K562 (cell line): ENCODE data around the gene INTS4. TPM values are rescaled to one million over a fixed set of nuclear protein-coding genes. Genes with fewer than 3 reads are reported as not detected.

Experiments used
- EHMT2 ChIP-seq: fragments of 450-650 bp; IDR thresholded peaks from 2 replicates; pipeline ENCODE4 v1.6.1; 2018; ENCODE audit warnings: antibody characterized with exemption
- HDAC6 ChIP-seq: IDR thresholded peaks from 2 replicates; pipeline ENCODE4 v1.6.1; 2012; ENCODE audit warnings: low read depth, mild to moderate bottlenecking, control low read depth, inconsistent platforms, low read length, moderate library complexity
- KDM4B ChIP-seq, 2 experiments: fragments of 450-650 bp in 1 of 2; sonication (generic) in 1 of 2; IDR thresholded peaks; 2 replicates each; pipeline ENCODE4 v1.6.1; 2016 to 2017; ENCODE audit warnings: borderline replicate concordance in 2 of 2, antibody characterized with exemption in 1 of 2, low read depth in 1 of 2, mild to moderate bottlenecking in 1 of 2
- NUFIP1 ChIP-seq: fragments of 450-650 bp; IDR thresholded peaks from 2 replicates; pipeline ENCODE4 v1.6.1; 2018; ENCODE audit not compliant: partially characterized antibody
- PTTG1 ChIP-seq: fragments of 450-650 bp; IDR thresholded peaks from 2 replicates; pipeline ENCODE4 v1.6.1; 2016; ENCODE audit warnings: low read depth, mild to moderate bottlenecking, missing genetic modification characterization, missing compliant biosample characterization
- TAF15 ChIP-seq: fragments of 200-400 bp; formaldehyde crosslinking; IDR thresholded peaks from 2 replicates; pipeline ENCODE4 v1.6.1; 2017; ENCODE audit warnings: mild to moderate bottlenecking, low read depth, low read length, moderate library complexity
- ZNF175 ChIP-seq: fragments of 200-800 bp; sonication (Bioruptor generic); IDR thresholded peaks from 2 replicates; pipeline ENCODE4 v1.6.1; 2016; ENCODE audit warnings: low read depth, mild to moderate bottlenecking, missing genetic modification characterization, missing compliant biosample characterization
- ZNF644 ChIP-seq: fragments of 200-800 bp; sonication (Bioruptor generic); IDR thresholded peaks from 2 replicates; pipeline ENCODE4 v1.6.1; 2016; ENCODE audit warnings: low read depth, missing genetic modification characterization, missing compliant biosample characterization
- ZNF75A ChIP-seq: fragments of 450-650 bp; formaldehyde crosslinking; IDR thresholded peaks from 2 replicates; pipeline ENCODE4 v1.4.0; 2020; ENCODE audit warnings: mild to moderate bottlenecking
- polyA plus RNA-seq, 8 experiments: library from polyadenylated mRNA; depleted of rRNA in 4 of 8; stranded (reverse) in 5 of 8; unstranded in 3 of 8; fragments of >200 nt; fragmentation: Nextera tagmentation in 2 of 8; fragmentation: Illumina TruSeq in 1 of 8; extraction: Ambion mirVana in 2 of 8; extraction: Trizol in 1 of 8; gene quantifications; 2 replicates each; pipeline versions ENCODE4 v1.2.1 to v1.2.3, GENCODE V29; 2011 to 2014; ENCODE audit warnings: inconsistent platforms in 1 of 8, missing spikeins in 1 of 8
- total RNA-seq, 7 experiments: library from RNA; depleted of rRNA in 6 of 7; stranded (reverse); fragments of >200 nt in 6 of 7; fragmentation: Illumina TruSeq in 2 of 7; extraction: Trizol in 2 of 7; gene quantifications; 2 replicates each; pipeline versions ENCODE4 v1.2.1 to v1.2.3, GENCODE V29; 2011 to 2021; ENCODE audit warnings: low replicate concordance in 1 of 7
- TF ChIP-seq, protein P1 (sequence below), 2 experiments: IDR thresholded peaks in 1 of 2; conservative IDR thresholded peaks in 1 of 2; 2 replicates each; pipeline ENCODE4 v1.6.1; 2016; ENCODE audit warnings: low read depth in 2 of 2, mild to moderate bottlenecking in 1 of 2, missing compliant biosample characterization in 1 of 2, missing genetic modification characterization in 1 of 2, moderate library complexity in 1 of 2
- TF ChIP-seq, protein P2 (sequence below): fragments of 450-650 bp; IDR thresholded peaks from 2 replicates; pipeline ENCODE4 v1.6.1; 2016; ENCODE audit warnings: low read depth
- TF ChIP-seq, protein P3 (sequence below): fragments of 450-650 bp; conservative IDR thresholded peaks from 2 replicates; pipeline ENCODE4 v1.6.1; 2016; ENCODE audit warnings: missing genetic modification characterization, low read depth, mild to moderate bottlenecking, missing compliant biosample characterization, moderate library complexity

Gene INTS4
- total and polyA plus RNA-seq, 9 of the 15 experiments (the other 6 are each of a cell fraction or from before 2014, with no cell fraction given): 28.4 to 53.4 (median 44.5) TPM

DNA sequence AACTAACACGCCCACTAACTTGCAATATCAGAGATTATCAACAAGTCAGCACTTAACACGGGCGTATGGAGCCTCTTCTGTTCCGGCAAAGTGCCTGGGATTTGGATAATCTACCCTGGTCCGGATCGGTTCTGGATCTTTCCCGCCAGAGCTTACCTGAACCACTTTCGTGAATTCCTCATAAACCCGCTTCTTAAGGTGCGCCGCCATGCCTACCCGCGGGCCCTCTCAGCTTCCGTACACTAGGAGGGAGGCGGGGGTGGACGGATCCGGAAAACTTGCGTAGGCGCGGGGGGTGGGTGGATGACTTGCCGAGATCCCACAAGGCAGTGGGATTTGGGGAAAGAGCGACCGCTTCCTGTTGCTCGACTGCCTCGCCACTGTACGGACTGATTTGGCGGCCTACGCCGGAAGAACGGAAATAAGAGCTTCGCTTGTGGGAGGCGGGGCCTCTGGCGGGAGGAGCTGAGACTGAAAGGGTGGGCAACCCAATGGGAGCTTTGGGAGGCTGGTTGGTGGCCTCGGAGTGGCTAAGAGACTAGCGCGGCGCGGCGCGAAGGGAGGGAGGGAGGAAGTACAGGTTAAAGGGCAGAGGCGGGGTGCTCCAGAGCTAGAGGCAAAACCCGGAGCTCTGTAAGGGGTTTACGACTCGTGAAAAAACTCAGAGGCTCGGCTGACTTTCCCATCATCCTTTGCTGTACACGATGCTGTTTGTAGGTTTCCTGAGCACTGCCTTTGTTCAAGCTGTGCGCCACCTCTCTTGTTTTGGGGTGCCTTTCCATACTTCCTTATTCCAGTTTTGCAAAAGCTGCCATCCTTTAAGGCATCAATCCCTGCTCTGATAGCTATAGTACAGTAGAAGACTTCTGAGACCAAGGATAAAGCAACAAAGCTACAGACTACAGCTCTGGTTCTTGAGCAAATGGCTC is at the start of gene INTS4 (continued):
- TF ChIP-seq, protein P1, sequence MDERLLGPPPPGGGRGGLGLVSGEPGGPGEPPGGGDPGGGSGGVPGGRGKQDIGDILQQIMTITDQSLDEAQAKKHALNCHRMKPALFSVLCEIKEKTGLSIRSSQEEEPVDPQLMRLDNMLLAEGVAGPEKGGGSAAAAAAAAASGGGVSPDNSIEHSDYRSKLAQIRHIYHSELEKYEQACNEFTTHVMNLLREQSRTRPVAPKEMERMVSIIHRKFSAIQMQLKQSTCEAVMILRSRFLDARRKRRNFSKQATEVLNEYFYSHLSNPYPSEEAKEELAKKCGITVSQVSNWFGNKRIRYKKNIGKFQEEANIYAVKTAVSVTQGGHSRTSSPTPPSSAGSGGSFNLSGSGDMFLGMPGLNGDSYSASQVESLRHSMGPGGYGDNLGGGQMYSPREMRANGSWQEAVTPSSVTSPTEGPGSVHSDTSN (CRISPR knock-in tag; IDR thresholded peaks at IDR 0.05; ENCODE audit: low read depth): peak; percentile 55; the same call in 1 of the 2 replicates
- TF ChIP-seq, protein P1 (tag; conservative IDR thresholded peaks at IDR 0.05; ENCODE audit: low read depth): peak; percentile 97
- TF ChIP-seq, protein P2, sequence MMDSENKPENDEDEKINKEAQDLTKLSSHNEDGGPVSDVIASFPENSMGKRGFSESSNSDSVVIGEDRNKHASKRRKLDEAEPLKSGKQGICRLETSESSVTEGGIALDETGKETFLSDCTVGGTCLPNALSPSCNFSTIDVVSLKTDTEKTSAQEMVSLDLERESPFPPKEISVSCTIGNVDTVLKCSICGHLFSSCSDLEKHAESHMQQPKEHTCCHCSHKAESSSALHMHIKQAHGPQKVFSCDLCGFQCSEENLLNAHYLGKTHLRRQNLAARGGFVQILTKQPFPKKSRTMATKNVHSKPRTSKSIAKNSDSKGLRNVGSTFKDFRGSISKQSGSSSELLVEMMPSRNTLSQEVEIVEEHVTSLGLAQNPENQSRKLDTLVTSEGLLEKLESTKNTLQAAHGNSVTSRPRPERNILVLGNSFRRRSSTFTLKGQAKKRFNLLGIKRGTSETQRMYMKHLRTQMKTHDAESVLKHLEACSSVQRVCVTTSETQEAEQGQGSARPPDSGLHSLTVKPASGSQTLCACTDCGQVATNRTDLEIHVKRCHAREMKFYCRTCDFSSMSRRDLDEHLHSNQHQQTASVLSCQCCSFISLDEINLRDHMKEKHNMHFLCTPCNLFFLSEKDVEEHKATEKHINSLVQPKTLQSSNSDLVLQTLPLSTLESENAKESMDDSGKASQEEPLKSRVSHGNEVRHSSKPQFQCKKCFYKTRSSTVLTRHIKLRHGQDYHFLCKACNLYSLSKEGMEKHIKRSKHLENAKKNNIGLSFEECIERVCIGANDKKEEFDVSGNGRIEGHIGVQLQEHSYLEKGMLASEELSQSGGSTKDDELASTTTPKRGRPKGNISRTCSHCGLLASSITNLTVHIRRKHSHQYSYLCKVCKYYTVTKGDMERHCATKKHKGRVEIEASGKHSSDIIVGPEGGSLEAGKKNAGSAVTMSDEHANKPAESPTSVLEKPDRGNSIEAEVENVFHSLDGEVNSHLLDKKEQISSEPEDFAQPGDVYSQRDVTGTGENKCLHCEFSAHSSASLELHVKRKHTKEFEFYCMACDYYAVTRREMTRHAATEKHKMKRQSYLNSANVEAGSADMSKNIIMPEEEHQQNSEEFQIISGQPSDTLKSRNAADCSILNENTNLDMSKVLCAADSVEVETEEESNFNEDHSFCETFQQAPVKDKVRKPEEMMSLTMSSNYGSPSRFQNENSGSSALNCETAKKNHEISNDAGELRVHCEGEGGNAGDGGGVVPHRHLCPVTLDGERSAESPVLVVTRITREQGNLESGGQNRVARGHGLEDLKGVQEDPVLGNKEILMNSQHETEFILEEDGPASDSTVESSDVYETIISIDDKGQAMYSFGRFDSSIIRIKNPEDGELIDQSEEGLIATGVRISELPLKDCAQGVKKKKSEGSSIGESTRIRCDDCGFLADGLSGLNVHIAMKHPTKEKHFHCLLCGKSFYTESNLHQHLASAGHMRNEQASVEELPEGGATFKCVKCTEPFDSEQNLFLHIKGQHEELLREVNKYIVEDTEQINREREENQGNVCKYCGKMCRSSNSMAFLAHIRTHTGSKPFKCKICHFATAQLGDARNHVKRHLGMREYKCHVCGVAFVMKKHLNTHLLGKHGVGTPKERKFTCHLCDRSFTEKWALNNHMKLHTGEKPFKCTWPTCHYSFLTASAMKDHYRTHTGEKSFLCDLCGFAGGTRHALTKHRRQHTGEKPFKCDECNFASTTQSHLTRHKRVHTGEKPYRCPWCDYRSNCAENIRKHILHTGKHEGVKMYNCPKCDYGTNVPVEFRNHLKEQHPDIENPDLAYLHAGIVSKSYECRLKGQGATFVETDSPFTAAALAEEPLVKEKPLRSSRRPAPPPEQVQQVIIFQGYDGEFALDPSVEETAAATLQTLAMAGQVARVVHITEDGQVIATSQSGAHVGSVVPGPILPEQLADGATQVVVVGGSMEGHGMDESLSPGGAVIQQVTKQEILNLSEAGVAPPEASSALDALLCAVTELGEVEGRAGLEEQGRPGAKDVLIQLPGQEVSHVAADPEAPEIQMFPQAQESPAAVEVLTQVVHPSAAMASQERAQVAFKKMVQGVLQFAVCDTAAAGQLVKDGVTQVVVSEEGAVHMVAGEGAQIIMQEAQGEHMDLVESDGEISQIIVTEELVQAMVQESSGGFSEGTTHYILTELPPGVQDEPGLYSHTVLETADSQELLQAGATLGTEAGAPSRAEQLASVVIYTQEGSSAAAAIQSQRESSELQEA: peak; percentile 96
- peak; percentile 78 for TF ChIP-seq ZNF175 (CRISPR knock-in tag)
- TF ChIP-seq EHMT2: no peak
- TF ChIP-seq ZNF644 (tag): no peak; the same call in 1 of the 2 replicates
- TF ChIP-seq, protein P3, sequence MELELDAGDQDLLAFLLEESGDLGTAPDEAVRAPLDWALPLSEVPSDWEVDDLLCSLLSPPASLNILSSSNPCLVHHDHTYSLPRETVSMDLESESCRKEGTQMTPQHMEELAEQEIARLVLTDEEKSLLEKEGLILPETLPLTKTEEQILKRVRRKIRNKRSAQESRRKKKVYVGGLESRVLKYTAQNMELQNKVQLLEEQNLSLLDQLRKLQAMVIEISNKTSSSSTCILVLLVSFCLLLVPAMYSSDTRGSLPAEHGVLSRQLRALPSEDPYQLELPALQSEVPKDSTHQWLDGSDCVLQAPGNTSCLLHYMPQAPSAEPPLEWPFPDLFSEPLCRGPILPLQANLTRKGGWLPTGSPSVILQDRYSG (tag): peak; percentile 84; the same call in 1 of the 2 replicates
- TF ChIP-seq TAF15: no peak
- no peak for TF ChIP-seq ZNF75A (CRISPR knock-in tag)
- no peak for TF ChIP-seq HDAC6
- TF ChIP-seq KDM4B (IDR thresholded peaks at IDR 0.05; ENCODE audit: borderline replicate concordance in 2 of 2, low read depth in 1 of 2): peak in 1 of 2 experiments; percentile 97; a peak in 2 of 4 replicates
- peak; percentile 81 for TF ChIP-seq NUFIP1
- TF ChIP-seq PTTG1 (tag): no peak
